Trophoblast cell (in vitro differentiated cells and primary cell): ENCODE data around the gene GLT6D1.

Experiments used
- DNase-seq, 2 donors: peaks; one replicate each; pipeline ENCODE4 v3.0.0-alpha.2; 2016
- H2AFZ ChIP-seq: 2 replicates; pipeline ENCODE4 v1.6.1; 2013; ENCODE audit warnings: low read length, moderate library complexity, mild to moderate bottlenecking; ENCODE audit not compliant: insufficient read depth, poor library complexity
- H2AK5ac ChIP-seq: 2 replicates; pipeline ENCODE4 v1.6.1; 2013; ENCODE audit warnings: mild to moderate bottlenecking, low read length
- H2BK120ac ChIP-seq: 2 replicates; pipeline ENCODE4 v1.6.1; 2013; ENCODE audit warnings: low read length, mild to moderate bottlenecking, moderate library complexity; ENCODE audit not compliant: insufficient read depth, poor library complexity
- H2BK12ac ChIP-seq: 2 replicates; pipeline ENCODE4 v1.6.1; 2013; ENCODE audit warnings: mild to moderate bottlenecking, low read length, moderate library complexity
- H2BK5ac ChIP-seq: 2 replicates; pipeline ENCODE4 v1.6.1; 2013; ENCODE audit warnings: low read length, low read depth, moderate library complexity, mild to moderate bottlenecking; ENCODE audit not compliant: poor library complexity
- H3K14ac ChIP-seq: 2 replicates; pipeline ENCODE4 v1.6.1; 2013; ENCODE audit warnings: mild to moderate bottlenecking, low read length
- H3K18ac ChIP-seq: 2 replicates; pipeline ENCODE4 v1.6.1; 2013; ENCODE audit warnings: mild to moderate bottlenecking, low read length
- H3K23ac ChIP-seq: 2 replicates; pipeline ENCODE4 v1.6.1; 2013; ENCODE audit warnings: low read length
- H3K27ac ChIP-seq: 2 replicates; pipeline ENCODE4 v1.5.1; 2013; ENCODE audit warnings: low read depth, mild to moderate bottlenecking, inconsistent platforms, low read length, moderate library complexity
- H3K27me3 ChIP-seq: 2 replicates; pipeline ENCODE4 v1.6.1; 2013; ENCODE audit warnings: inconsistent platforms, mild to moderate bottlenecking, low read length, moderate library complexity; ENCODE audit not compliant: insufficient read depth
- H3K36me3 ChIP-seq, 2 experiments: 1 replicate in 1 of 2; 2 replicates in 1 of 2; pipeline ENCODE4 v1.6.1; 2013; ENCODE audit warnings: low read length in 2 of 2, mild to moderate bottlenecking in 2 of 2, moderate library complexity in 1 of 2; ENCODE audit not compliant: insufficient read depth in 2 of 2, control insufficient read depth in 1 of 2
- H3K4ac ChIP-seq: 2 replicates; pipeline ENCODE4 v1.6.1; 2013; ENCODE audit warnings: low read depth, mild to moderate bottlenecking, low read length, moderate library complexity
- H3K4me1 ChIP-seq, 2 experiments: 1 replicate in 1 of 2; 2 replicates in 1 of 2; pipeline ENCODE4 v1.6.1; 2013; ENCODE audit warnings: low read length in 2 of 2, mild to moderate bottlenecking in 2 of 2, moderate library complexity in 1 of 2; ENCODE audit not compliant: insufficient read depth in 2 of 2, control insufficient read depth in 1 of 2
- H3K4me2 ChIP-seq: 2 replicates; pipeline ENCODE4 v1.6.1; 2013; ENCODE audit warnings: inconsistent platforms, mild to moderate bottlenecking, low read length, moderate library complexity
- H3K4me3 ChIP-seq: 2 replicates; pipeline ENCODE4 v1.5.1; 2013; ENCODE audit warnings: mild to moderate bottlenecking, low read depth, low read length, inconsistent platforms
- H3K79me1 ChIP-seq: one replicate; pipeline ENCODE4 v1.6.1; 2013; ENCODE audit warnings: low read length
- H3K79me2 ChIP-seq: 2 replicates; pipeline ENCODE4 v1.6.1; 2013; ENCODE audit warnings: low read length, mild to moderate bottlenecking; ENCODE audit not compliant: control insufficient read depth, insufficient read depth, poor library complexity
- H3K9ac ChIP-seq: 2 replicates; pipeline ENCODE4 v1.6.1; 2013; ENCODE audit warnings: mild to moderate bottlenecking, low read length
- H3K9me3 ChIP-seq: 2 replicates; pipeline ENCODE4 v1.6.1; 2013; ENCODE audit warnings: low read depth, mild to moderate bottlenecking, control low read depth, inconsistent platforms, low read length; ENCODE audit not compliant: insufficient read depth
- H4K12ac ChIP-seq: 2 replicates; pipeline ENCODE4 v1.6.1; 2013; ENCODE audit warnings: low read depth, mild to moderate bottlenecking, low read length, moderate library complexity
- H4K8ac ChIP-seq: 2 replicates; pipeline ENCODE4 v1.6.1; 2013; ENCODE audit warnings: low read depth, mild to moderate bottlenecking, low read length, moderate library complexity
- H4K91ac ChIP-seq: one replicate; pipeline ENCODE4 v1.6.1; 2013; ENCODE audit warnings: low read depth, mild to moderate bottlenecking, low read length, moderate library complexity
- WGBS: extraction: QIAGEN DNeasy Blood & Tissue Kit; methylation state at CpG from one replicate; pipeline ENCODE4 v1.1.7; 2013; ENCODE audit warnings: missing lambda C conversion rate; ENCODE audit not compliant: insufficient read length, insufficient coverage; ENCODE audit errors: extremely low coverage; 5-methylcytosine and 5-hydroxymethylcytosine counted together

Gene GLT6D1

GRCh38 chr9:135677641-135678168, 38.4 kb upstream of the GLT6D1 start:
- H3K4ac ChIP-seq: no peak overlapping the region
- no peak overlapping the region for H3K9ac ChIP-seq
- peaks cover 2% of the 10 kb centered on the region for H3K9me3 ChIP-seq
- no peak overlapping the region for H2BK12ac ChIP-seq
- DNase-seq: no peak
- H3K27ac ChIP-seq: no peak overlapping the region
- no peak overlapping the region for H4K8ac ChIP-seq
- H3K23ac ChIP-seq: no peak overlapping the region
- H3K18ac ChIP-seq: no peak overlapping the region
- WGBS: no CpG with 5 or more reads among the region's 22 CpGs
- no peak overlapping the region for H4K12ac ChIP-seq
- no peaks in the 10 kb centered on the region for H3K36me3 ChIP-seq
- H4K91ac ChIP-seq: no peak overlapping the region
- no peak overlapping the region for H3K14ac ChIP-seq
- no peak overlapping the region for H2AFZ ChIP-seq
- no peak overlapping the region for H3K4me3 ChIP-seq
- H2BK5ac ChIP-seq: no peak overlapping the region
- no peaks in the 10 kb centered on the region for H3K79me2 ChIP-seq
- H2BK120ac ChIP-seq: no peak overlapping the region
- no peaks in the 10 kb centered on the region for H3K79me1 ChIP-seq
- H3K27me3 ChIP-seq: no peaks in the 10 kb centered on the region
- no peak overlapping the region for H3K4me2 ChIP-seq
- H3K4me1 ChIP-seq: no peaks in the 10 kb centered on the region
- no peak overlapping the region for H2AK5ac ChIP-seq

DNA sequence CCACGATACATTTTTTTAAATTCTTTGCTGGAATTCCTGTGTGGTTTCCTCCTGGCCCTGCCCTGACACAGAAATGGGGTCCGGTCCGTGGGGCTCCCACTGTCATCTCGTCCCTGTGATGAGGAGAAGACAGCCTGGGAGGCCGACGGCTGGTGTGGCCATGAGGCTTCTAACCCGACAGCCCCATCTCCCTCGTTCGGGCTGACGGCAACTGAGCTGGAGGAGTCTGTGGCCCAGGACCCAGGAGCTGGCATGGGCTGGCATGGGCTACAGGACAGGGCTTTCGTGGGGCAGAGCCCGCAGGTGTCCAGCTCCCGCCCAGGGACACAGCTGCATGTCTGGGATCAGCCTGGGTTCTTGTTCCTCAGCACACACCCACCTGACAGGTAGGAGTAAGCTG, 37.6 kb upstream of the GLT6D1 start:
- H3K4ac ChIP-seq: no peak overlapping the region
- H4K8ac ChIP-seq: no peak overlapping the region
- H3K79me1 ChIP-seq: no peaks in the 10 kb centered on the region
- no peak overlapping the region for H3K14ac ChIP-seq
- WGBS: no CpG with 5 or more reads among the region's 13 CpGs
- H3K23ac ChIP-seq: no peak overlapping the region
- peaks cover 2% of the 10 kb centered on the region for H3K9me3 ChIP-seq
- DNase-seq: no peak
- H3K4me2 ChIP-seq: no peak overlapping the region
- H4K12ac ChIP-seq: no peak overlapping the region
- H3K9ac ChIP-seq: no peak overlapping the region
- no peak overlapping the region for H2BK5ac ChIP-seq
- H2AFZ ChIP-seq: no peak overlapping the region
- no peaks in the 10 kb centered on the region for H3K27me3 ChIP-seq
- no peaks in the 10 kb centered on the region for H3K36me3 ChIP-seq
- H3K4me1 ChIP-seq: no peaks in the 10 kb centered on the region
- H2BK12ac ChIP-seq: no peak overlapping the region
- no peak overlapping the region for H3K18ac ChIP-seq
- H2BK120ac ChIP-seq: no peak overlapping the region
- no peak overlapping the region for H2AK5ac ChIP-seq
- H3K4me3 ChIP-seq: no peak overlapping the region
- no peak overlapping the region for H4K91ac ChIP-seq
- H3K27ac ChIP-seq: no peak overlapping the region
- H3K79me2 ChIP-seq: no peaks in the 10 kb centered on the region

DNA sequence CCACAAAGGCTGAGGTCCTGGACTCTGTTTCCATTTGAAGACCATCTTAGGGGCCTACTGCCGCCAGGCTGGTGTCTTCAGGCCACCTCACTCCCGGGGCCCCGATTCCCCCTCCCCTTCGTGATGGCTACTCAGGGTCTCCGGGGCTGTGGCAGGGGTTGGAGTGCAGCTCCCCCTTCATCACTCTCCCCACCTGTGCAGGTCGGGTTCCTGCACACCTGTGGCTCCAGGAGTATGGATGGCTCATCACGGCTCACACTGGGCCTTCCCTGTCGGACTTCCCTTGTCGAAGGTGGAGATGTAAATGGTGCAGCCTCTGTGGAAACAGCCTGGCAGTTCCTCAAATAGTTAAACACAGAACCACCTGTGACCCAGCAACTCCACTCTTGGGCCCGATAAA, 35.6 kb upstream of the GLT6D1 start:
- no peak overlapping the region for H2BK12ac ChIP-seq
- H4K8ac ChIP-seq: no peak overlapping the region
- no peak overlapping the region for H3K23ac ChIP-seq
- H2BK120ac ChIP-seq: no peak overlapping the region
- no peak overlapping the region for H4K91ac ChIP-seq
- no peak overlapping the region for H2AFZ ChIP-seq
- no peak overlapping the region for H4K12ac ChIP-seq
- H3K14ac ChIP-seq: no peak overlapping the region
- H3K79me2 ChIP-seq: no peaks in the 10 kb centered on the region
- no peak overlapping the region for H3K18ac ChIP-seq
- no peak overlapping the region for H3K27ac ChIP-seq
- no peak overlapping the region for H2BK5ac ChIP-seq
- DNase-seq: no peak
- H3K4me1 ChIP-seq: no peaks in the 10 kb centered on the region
- H3K4me2 ChIP-seq: no peak overlapping the region
- no peak overlapping the region for H3K4me3 ChIP-seq
- H3K27me3 ChIP-seq: no peaks in the 10 kb centered on the region
- no peak overlapping the region for H3K9ac ChIP-seq
- peaks cover 11% of the 10 kb centered on the region for H3K9me3 ChIP-seq
- no peaks in the 10 kb centered on the region for H3K36me3 ChIP-seq
- no peak overlapping the region for H2AK5ac ChIP-seq
- H3K79me1 ChIP-seq: no peaks in the 10 kb centered on the region
- H3K4ac ChIP-seq: no peak overlapping the region
- WGBS: no CpG with 5 or more reads among the region's 10 CpGs

DNA sequence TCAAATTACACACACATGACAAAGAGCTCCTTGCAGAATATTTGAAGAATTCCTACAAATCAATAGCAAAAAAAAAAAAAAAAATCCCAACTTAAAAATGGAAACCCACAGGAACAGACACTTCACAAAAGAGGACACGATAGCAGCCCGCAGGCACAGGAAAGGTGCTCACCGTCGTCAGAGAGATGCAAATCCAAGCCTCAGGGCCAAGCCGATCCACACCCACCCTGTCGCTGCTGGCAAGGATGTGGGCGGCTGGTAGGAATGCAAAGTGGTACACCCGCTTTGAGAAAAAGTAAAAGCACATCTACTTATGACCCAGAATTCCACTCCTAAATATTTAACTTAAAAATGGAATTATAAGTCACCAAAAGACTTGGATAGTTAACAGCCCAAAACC, 34.6 kb upstream of the GLT6D1 start:
- peaks cover 18% of the 10 kb centered on the region for H3K9me3 ChIP-seq
- H3K79me2 ChIP-seq: no peaks in the 10 kb centered on the region
- no peaks in the 10 kb centered on the region for H3K79me1 ChIP-seq
- H3K4ac ChIP-seq: no peak overlapping the region
- H2BK120ac ChIP-seq: no peak overlapping the region
- no peaks in the 10 kb centered on the region for H3K36me3 ChIP-seq
- no peak overlapping the region for H2BK12ac ChIP-seq
- no peaks in the 10 kb centered on the region for H3K27me3 ChIP-seq
- H4K12ac ChIP-seq: no peak overlapping the region
- no peak overlapping the region for H3K9ac ChIP-seq
- H3K27ac ChIP-seq: no peak overlapping the region
- no peak overlapping the region for H4K91ac ChIP-seq
- no peaks in the 10 kb centered on the region for H3K4me1 ChIP-seq
- no peak overlapping the region for H2BK5ac ChIP-seq
- H2AK5ac ChIP-seq: no peak overlapping the region
- H3K4me3 ChIP-seq: no peak overlapping the region
- WGBS: no CpG with 5 or more reads among the region's 8 CpGs
- H3K4me2 ChIP-seq: no peak overlapping the region
- DNase-seq: no peak
- H2AFZ ChIP-seq: no peak overlapping the region
- no peak overlapping the region for H3K23ac ChIP-seq
- H3K18ac ChIP-seq: no peak overlapping the region
- H3K14ac ChIP-seq: no peak overlapping the region
- H4K8ac ChIP-seq: no peak overlapping the region
